AG09319 (cell line): ENCODE data around the gene GLRX.
"Not testable (repeated sequence)": the region's sequence is repeated elsewhere in the genome, so short reads cannot be mapped to it uniquely, and the experiment has no call there.

Experiments used
- DNase-seq: peaks from one replicate; pipeline ENCODE4 v3.0.0-alpha.2; 2010; ENCODE audit warnings: low read depth; ENCODE audit errors: extremely low read depth
- CTCF ChIP-seq: IDR thresholded peaks from 2 replicates; pipeline ENCODE4 v1.5.1; 2011; ENCODE audit warnings: low read depth, mild to moderate bottlenecking, inconsistent platforms, low read length, moderate library complexity

Gene GLRX

DNA sequence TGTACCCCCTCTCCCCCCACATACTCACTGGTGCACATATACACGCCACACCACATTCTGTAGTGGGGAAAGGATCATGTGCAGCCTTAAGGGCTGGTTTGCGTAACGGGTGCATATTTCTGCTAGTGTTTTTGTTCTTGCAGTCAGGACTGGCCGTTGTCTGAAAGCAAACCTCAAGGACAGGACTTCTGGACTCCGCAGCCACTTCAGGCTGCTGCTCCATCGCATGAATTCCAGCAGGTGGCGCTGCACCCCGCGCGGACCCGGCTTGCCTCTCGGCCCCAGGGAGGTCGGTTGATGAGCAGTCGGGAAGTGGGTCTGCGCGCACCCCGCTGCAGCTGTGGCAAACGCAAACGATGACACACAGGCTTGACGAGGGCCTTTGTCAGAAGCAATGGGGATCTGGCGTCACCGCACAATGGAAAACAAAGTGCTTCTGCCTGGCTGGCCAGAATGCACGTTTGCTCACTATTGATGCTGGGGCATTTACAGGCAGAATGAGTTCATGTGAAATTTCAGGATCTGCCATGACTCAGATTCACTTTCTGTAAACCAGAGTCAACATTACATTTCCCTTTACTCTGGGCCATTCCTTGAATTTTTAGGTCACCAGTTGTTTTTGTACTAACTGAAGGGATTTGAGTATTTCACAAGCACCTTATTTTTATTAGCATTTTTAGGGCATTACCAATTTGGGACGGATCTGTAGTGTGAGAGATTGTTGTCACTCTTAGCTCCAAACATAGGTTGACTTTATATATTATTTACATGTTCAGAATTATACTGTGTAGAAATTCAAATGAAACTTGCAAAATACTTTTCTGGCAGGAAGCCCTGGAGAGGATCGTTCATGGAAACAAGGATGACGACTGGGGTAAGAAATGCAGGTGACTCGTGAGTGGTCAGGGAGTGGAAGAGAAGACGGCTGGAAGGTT is 36.4 kb upstream of the GLRX start:
- TF ChIP-seq CTCF = peak; percentile 98
- DNase-seq = peak; percentile 90

DNA sequence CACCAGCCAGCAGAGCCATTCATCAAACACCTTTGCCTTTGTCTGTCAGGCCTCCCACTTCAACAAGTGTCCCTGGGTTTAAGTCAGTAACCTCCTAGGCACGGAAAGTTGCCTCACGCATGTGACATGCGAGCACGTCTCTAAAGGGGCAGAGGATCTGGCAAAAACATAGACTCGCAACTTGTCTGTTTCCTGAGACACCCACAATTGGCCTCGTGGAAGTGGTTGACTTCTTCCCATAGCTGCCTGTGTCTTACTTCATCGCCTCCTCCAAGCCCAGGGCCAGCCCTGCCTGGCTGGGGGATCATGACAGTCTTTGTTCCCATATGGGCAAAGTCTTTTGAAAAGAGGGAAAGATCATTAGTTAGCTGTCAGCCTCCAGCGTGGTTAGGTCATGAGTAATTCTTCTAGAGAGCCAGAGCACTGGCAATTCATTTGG is 35.5 kb upstream of the GLRX start:
- no peak for TF ChIP-seq CTCF
- no peak for DNase-seq

GRCh38 chr5:95857185-95857945 is 34.8 kb upstream of the GLRX start:
- no peak for TF ChIP-seq CTCF
- DNase-seq = no peak

GRCh38 chr5:95856501-95856981 is 34.0 kb upstream of the GLRX start:
- DNase-seq = no peak
- no peak for TF ChIP-seq CTCF

GRCh38 chr5:95853490-95853889 is 31.0 kb upstream of the GLRX start:
- no peak for TF ChIP-seq CTCF
- DNase-seq = no peak

DNA sequence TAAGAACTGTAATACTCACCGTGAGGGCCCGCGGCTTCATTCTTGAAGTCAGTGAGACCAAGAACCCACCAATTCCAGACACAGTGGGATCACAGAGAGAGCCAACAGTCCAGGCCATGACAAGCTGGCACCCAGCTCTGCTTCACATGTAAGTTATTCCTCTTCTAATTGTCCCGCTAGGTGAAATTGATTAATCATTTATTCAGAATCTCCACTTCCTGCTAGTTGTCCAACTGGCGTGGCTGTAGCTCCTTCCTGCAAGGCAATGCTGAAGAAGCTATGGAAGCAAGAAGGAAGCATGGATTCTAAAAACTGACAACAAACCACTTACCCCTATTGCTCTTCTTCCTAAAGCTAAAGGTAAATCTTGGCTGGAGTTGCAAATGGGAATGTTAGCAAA is 30.0 kb upstream of the GLRX start:
- no peak for TF ChIP-seq CTCF
- DNase-seq = no peak

DNA sequence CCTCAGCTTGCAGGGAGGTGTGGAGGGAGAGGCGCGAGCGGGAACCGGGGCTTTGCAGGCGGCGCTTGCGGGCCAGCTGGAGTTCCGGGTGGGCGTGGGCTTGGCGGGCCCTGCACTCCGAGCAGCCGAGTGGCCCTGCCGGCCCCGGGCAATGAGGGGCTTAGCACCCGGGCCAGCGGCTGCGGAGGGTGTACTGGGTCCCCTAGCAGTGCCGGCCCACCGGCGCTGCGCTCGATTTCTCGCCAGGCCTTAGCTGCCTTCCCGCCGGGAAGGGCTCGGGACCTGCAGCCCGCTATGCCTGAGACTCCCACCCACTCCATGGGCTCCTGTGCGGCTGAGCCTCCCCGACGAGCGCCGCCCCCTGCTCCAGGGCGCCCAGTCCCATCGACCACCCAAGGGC is 28.6 kb upstream of the GLRX start:
- DNase-seq = not testable (repeated sequence)
